Activated CD4-positive, alpha-beta memory T cell treated with anti-CD3 and anti-CD28 coated beads for 36 hours (primary cell): Measurements from ENCODE around the gene SMPD3. TPM values are rescaled to one million over a fixed set of nuclear protein-coding genes. Genes with fewer than 3 reads are reported as not detected.
A peak's percentile ranks its signal among the peaks of the same experiment; 100 is the strongest.

ENCODE experiments used
- CTCF ChIA-PET: fragments of 350-600 bp; sonication (Branson Sonifier 250); formaldehyde crosslinking; loops from one replicate; lab custom pipeline; 2021; ENCODE audit warnings: antibody characterized with exemption, inconsistent platforms; lab: Charles Lee
- POLR2A ChIA-PET: fragments of 350-600 bp; sonication (Branson Sonifier 250); formaldehyde crosslinking; loops from one replicate; lab custom pipeline; 2021; ENCODE audit warnings: antibody characterized with exemption; lab: Charles Lee
- DNase-seq: peaks from one replicate; pipeline ENCODE4 v3.0.0-alpha.2; 2020
- H3K27ac Mint-ChIP-seq: one replicate; pipeline ENCODE4 v1.8.0; 2021; ENCODE audit warnings: mixed read lengths
- H3K27me3 Mint-ChIP-seq: one replicate; pipeline ENCODE4 v1.8.0; 2021; ENCODE audit warnings: mixed read lengths
- H3K36me3 Mint-ChIP-seq: one replicate; pipeline ENCODE4 v1.8.0; 2021; ENCODE audit warnings: mixed read lengths
- H3K4me1 Mint-ChIP-seq: one replicate; pipeline ENCODE4 v1.8.0; 2021; ENCODE audit warnings: low read depth, mixed read lengths
- H3K4me3 Mint-ChIP-seq: one replicate; pipeline ENCODE4 v1.8.0; 2021; ENCODE audit warnings: mild to moderate bottlenecking, mixed read lengths
- H3K9me3 Mint-ChIP-seq: one replicate; pipeline ENCODE4 v1.8.0; 2021; ENCODE audit warnings: mixed read lengths
- intact Hi-C: fragments of 100-400 bp; cut with micrococcal nuclease; formaldehyde crosslinking; loops from one replicate; pipeline ENCODE4 v1.15.1; 2023
- total RNA-seq, 2 experiments: library from RNA; stranded (reverse); gene quantifications; one replicate each; pipeline ENCODE4 v1.2.3, GENCODE V29; 2021

SMPD3 gene
- total RNA-seq, 2 experiments from 2014 or later = 0.07 to 0.12 TPM

DNA sequence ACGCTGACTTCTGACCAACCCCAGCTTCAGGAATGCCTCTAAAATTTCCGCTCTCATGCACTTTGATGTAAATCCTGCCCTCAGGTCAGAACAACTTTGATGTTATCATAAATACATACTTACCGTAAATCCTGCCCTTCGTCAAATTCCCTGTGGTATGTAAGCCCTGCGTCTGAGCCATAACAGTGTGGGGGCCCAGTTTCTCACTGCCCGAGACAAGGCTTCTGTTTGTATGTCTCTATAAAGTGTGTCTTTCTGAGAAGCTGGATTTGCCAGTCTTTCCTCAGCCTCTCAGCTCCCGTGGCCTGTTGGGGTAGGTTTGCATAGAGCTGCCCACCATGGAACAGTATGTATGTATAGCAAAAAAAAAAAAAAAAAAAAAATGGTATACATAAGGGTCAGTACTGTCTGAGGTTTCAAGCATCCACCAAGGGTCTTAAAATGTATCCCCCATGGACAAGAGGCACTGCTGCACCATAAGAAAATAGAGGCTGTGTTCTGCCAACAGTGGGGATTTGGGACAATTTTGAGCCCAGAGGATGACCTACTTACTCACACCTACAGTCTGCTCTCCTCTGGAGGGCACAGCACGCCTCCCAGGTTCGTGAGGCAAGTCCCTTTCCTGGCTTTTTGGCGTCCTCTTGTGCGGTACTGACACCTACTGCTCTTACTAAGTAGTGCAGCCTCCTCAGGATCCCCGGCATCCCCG lies 120.0 kb downstream of the SMPD3 start:
- intact Hi-C loops = loop anchor here (1.0 kb wide), 1 partner anchor 67 kb away; no protein-coding TSS in a partner anchor
- Mint-ChIP-seq H3K27me3 (no peaks in the 10 kb centered on the region), H3K36me3 (peaks cover 24% of the 10 kb centered on the region), H3K27ac (no peak overlapping the region), H3K4me1 (peaks cover 19% of the 10 kb centered on the region), H3K9me3 (no peaks in the 10 kb centered on the region), H3K4me3 (no peak overlapping the region)
- peak; percentile 86 for DNase-seq
- POLR2A ChIA-PET = interaction anchor here (0.7 to 3.1 kb wide), 5 partner anchors 17 to 83 kb away, joined by 3 to 19 read pairs (median 4); partner anchors contain the start of genes PLA2G15, PRMT7, SLC7A6 and SLC7A6OS
- CTCF ChIA-PET = interaction anchor here (0.6 to 20.2 kb wide), 31 partner anchors 8 to 305 kb away, joined by 3 to 571 read pairs (median 4); partner anchors contain the start of genes DDX28, DUS2, PLA2G15 and PRMT7

DNA sequence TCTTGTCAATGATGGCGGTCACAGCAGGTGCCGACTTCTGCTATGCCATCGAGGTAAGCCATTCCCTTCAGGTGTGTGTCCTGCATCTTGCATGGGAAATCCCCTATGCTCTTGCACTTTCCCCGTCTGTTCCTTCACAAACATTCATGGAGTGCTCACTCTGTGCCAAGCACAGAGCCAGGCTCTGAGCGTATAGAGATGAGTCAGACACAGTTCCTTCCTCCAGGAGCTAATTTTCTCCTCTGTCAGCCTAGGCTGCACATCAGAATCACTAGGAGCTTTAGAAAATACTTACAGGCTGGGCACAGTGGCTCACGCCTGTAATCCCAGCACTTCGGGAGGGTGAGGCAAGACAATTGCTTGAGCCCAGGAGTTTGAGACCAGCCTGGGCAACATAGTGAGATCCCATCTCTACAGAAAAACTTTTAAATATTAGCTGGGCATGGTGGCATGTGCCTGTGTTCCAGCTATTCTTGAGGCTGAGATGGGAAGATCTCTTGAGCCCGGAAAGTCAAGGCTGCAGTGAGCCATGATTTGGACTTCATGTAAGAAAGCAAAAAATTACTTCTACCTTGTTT lies 123.4 kb downstream of the SMPD3 start:
- Mint-ChIP-seq H3K36me3 (peaks cover 19% of the 10 kb centered on the region), H3K4me1 (peaks cover 12% of the 10 kb centered on the region), H3K27ac (no peak overlapping the region), H3K9me3 (no peaks in the 10 kb centered on the region), H3K27me3 (no peaks in the 10 kb centered on the region), H3K4me3 (no peak overlapping the region)
- DNase-seq = no peak
- intact Hi-C loops = no loop called here
- POLR2A ChIA-PET = interaction anchor here (0.5 kb wide), 1 partner anchor 54 kb away, joined by 3 read pairs; no protein-coding TSS in a partner anchor
- CTCF ChIA-PET = interaction anchor here (0.6 to 20.2 kb wide), 3 partner anchors 14 to 65 kb away, joined by 3 to 571 read pairs (median 5); partner anchors contain the start of genes PRMT7, SLC7A6 and SLC7A6OS

DNA sequence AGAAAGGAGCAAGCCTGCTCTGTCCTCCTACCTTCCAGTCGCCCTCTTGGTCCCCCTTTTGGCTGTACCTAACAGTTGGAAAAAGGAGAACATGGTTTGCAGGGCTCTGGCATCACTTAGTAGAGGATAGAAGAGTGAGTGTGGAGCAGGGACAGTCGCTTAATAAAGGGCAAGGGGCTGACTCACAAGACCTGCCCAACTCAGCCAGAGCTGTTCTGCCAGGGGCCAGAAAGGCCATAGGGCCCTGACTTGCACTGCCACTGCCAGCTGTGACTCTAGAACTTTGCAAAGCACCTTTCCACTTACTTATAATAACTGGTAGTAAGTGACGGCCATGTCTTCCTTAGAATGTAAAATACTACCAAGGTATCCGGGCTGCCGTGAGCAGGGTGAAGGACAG lies 124.0 kb downstream of the SMPD3 start:
- Mint-ChIP-seq H3K4me1 (peaks cover 17% of the 10 kb centered on the region), H3K4me3 (no peak overlapping the region), H3K27ac (no peak overlapping the region), H3K36me3 (peaks cover 22% of the 10 kb centered on the region), H3K27me3 (no peaks in the 10 kb centered on the region), H3K9me3 (no peaks in the 10 kb centered on the region)
- ChIA-PET CTCF (interaction anchor here (0.6 to 20.2 kb wide), 4 partner anchors 13 to 548 kb away, joined by 3 to 571 read pairs (median 4); partner anchors contain the start of genes PRMT7, SLC7A6 and SLC7A6OS), POLR2A (no interaction called here)
- intact Hi-C loops = no loop called here
- DNase-seq = no peak

DNA sequence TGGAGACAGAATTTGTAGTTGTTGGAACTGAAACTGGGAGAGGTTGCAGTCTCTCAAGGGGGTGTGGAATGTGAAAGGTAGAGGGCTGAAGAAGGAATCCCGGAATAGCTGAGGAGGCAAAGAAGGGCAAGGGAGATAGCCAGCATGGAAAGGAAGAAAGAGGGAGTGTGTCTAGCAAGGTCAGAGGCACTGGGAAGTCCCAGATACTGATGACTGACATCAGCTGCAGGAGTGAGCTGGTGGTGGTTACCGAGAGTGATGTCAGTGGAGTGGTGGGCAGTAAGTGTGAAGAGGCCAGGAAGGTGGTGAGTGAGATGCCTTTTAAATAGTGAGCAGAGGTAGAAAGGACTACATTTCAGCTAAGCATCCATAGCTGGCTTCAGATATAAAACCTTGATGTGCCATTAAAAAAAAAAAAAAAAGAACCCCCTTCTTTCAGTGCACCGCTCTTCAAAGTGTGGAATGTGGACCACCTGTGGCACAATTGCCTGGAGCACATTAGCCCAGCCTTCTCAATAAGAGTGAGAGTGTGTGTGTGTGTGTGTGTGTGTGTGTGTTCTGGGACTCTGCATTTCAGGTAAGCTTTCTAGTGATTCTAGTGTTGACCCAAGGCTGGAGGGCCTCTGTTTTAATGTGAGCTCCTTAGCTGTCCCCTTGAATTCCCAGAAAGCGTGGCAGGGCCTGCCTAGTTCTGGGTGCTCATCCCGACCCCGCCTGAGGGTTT lies 129.0 kb downstream of the SMPD3 start:
- DNase-seq = peak; percentile 83
- CTCF ChIA-PET = interaction anchor here (0.5 to 20.2 kb wide), 8 partner anchors 8 to 756 kb away, joined by 3 to 571 read pairs (median 4); partner anchors contain the start of genes PRMT7, SLC7A6 and SLC7A6OS
- peaks cover 25% of the 10 kb centered on the region for H3K4me1 Mint-ChIP-seq
- POLR2A ChIA-PET = interaction anchor here (0.5 kb wide), 1 partner anchor 175 kb away, joined by 4 read pairs; no protein-coding TSS in a partner anchor
- intact Hi-C loops = loop anchor here (1.0 kb wide), 1 partner anchor 8 kb away; the partner anchor contains the start of gene PRMT7
- H3K4me3 Mint-ChIP-seq = no peak overlapping the region
- H3K9me3 Mint-ChIP-seq = no peaks in the 10 kb centered on the region
- H3K27me3 Mint-ChIP-seq = no peaks in the 10 kb centered on the region
- peak overlapping the region; percentile 73 for H3K27ac Mint-ChIP-seq
- peaks cover 31% of the 10 kb centered on the region for H3K36me3 Mint-ChIP-seq

DNA sequence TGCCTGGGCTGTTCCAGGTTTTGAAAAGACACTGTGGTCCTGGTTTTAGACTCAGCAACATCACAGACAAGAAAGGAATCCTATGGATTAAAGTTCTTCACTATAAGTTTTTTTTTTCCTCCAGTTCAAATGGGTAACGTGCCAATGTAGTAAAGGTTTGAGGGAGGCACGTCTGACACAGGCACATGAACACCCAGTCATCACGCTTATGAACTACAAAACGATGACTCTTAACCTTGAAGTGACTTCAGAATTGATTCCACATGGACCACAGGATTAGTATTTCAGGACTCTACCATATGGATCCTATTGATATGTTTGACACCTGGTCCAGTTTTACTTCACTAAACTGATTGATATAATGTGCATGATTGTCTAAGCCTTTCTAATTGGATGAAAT lies 135.2 kb downstream of the SMPD3 start:
- no peak overlapping the region for H3K27ac Mint-ChIP-seq
- H3K4me3 Mint-ChIP-seq = no peak overlapping the region
- H3K36me3 Mint-ChIP-seq = peaks cover 29% of the 10 kb centered on the region
- POLR2A ChIA-PET = no interaction called here
- H3K9me3 Mint-ChIP-seq = no peaks in the 10 kb centered on the region
- no peak for DNase-seq
- peaks cover 44% of the 10 kb centered on the region for H3K4me1 Mint-ChIP-seq
- intact Hi-C loops = no loop called here
- no peaks in the 10 kb centered on the region for H3K27me3 Mint-ChIP-seq
- CTCF ChIA-PET = interaction anchor here (1.0 kb wide), 1 partner anchor 52 kb away, joined by 4 read pairs; no protein-coding TSS in a partner anchor

DNA sequence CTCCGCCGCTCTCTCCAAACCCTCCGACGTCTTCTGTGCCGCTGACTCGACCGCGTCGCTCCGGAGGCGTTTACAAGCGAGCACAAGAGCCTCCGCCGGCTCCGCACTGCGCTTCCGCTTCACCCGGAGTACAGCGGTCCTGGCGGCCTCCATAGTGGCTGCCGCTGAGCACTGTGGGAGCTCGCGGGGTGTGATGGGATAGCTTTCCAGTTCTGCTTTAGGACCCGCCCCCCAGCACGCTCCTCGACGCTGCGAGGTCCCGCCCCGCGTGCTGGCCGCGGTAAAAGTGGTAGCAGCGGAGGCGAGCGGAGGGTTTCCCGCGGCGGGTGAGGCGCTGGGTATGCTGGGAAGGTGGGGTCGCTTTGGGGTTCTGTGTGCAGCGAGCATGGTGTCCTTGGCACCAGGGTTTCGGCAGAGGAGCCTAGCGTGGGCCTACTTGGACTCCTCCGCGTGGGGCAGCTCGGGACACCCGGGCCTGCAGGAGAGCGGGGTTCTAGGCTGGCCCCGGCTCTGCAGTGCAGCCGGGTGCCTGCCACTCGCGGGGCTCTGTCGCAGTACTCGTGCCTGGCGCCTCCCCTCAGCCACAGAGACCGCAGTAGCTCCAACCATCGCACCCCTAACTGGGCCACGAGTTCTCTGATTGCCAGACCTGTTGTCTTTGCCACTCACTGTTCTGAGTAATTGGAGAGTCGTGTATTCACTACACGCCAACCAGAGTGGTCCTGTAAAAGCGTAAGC lies 137.4 kb downstream of the SMPD3 start, which contains the start of the genes PRMT7 and SLC7A6OS:
Gene PRMT7 (plus strand): TSS at position 246 of the 738 bp plus-strand sequence. CDS start 4,961 bp downstream, outside the sequence.
Gene SLC7A6OS (minus strand): TSS at position 173 of the 738 bp plus-strand sequence. CDS start 20 bp downstream, at position 153.
- POLR2A ChIA-PET = interaction anchor here (0.7 to 2.4 kb wide), 18 partner anchors 10 to 819 kb away, joined by 3 to 45 read pairs (median 4); partner anchors contain the start of gene SLC7A6
- H3K36me3 Mint-ChIP-seq = peaks cover 30% of the 10 kb centered on the region

DNA sequence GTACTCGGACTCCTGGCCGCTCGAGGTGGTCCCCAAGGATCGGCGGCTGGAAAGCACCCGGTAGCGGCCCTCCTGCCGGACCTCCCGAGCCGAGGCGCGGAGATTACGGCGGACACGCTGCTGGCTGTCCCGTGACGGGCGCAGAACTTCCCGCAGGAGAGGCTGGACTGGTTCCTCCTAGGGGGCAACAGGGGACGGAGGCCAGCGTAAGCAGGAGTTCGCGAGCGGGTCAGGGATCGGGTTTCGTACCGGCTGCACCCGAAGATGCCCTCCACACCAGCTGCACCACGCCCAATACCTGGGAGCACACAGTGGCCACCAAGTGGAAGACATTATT lies 137.9 kb downstream of the SMPD3 start:
- POLR2A ChIA-PET = interaction anchor here (0.7 to 2.4 kb wide), 13 partner anchors 11 to 55 kb away, joined by 3 to 45 read pairs (median 5); partner anchors contain the start of gene SLC7A6
- no peak for DNase-seq
- Mint-ChIP-seq H3K36me3 (peaks cover 26% of the 10 kb centered on the region), H3K27ac (peak overlapping the region; percentile 93), H3K4me1 (peaks cover 49% of the 10 kb centered on the region), H3K9me3 (no peaks in the 10 kb centered on the region), H3K27me3 (no peaks in the 10 kb centered on the region), H3K4me3 (peak overlapping the region; percentile 89)
- intact Hi-C loops = loop anchor here (1.0 to 2.0 kb wide), 4 partner anchors 21 to 226 kb away; partner anchors contain the start of genes NFATC3 and PLA2G15
- CTCF ChIA-PET = interaction anchor here (0.6 to 4.1 kb wide), 14 partner anchors 10 to 210 kb away, joined by 3 to 106 read pairs (median 5); partner anchors contain the start of gene SLC7A6

More for the DNA sequence above, 137.4 kb downstream of the SMPD3 start, which contains the start of the genes PRMT7 and SLC7A6OS:
- Mint-ChIP-seq H3K27ac (peak within 1 kb of the TSS; percentile 93), H3K4me1 (peaks cover 52% of the 10 kb centered on the region), H3K9me3 (no peaks in the 10 kb centered on the region), H3K27me3 (no peaks in the 10 kb centered on the region), H3K4me3 (peak within 1 kb of the TSS; percentile 89)
- peak; percentile 96 for DNase-seq
- CTCF ChIA-PET = interaction anchor here (0.6 to 4.1 kb wide), 14 partner anchors 9 to 210 kb away, joined by 3 to 106 read pairs (median 5); partner anchors contain the start of gene SLC7A6
- intact Hi-C loops = loop anchor here (1.0 to 2.0 kb wide), 5 partner anchors 8 to 226 kb away; partner anchors contain the start of genes NFATC3 and PLA2G15

DNA sequence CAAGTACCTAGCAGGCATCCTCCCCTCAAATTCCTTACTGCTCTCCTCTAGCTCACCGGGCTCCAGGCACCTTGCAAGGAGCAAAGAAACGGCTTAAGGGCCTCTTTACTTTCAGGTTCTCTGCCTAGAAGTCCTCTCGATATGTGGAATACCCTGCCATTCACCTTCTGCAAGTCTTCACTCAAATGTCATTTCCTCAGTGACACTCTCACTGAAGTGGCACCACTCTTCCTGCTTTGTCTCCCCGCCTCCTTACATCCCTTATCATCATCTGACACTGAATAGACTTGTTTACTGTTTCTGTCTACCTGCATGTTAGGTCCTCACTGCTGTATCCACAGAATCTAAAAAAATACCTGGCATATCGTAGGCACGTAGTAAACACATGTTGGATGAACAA lies 138.5 kb downstream of the SMPD3 start:
- Mint-ChIP-seq H3K4me1 (peaks cover 46% of the 10 kb centered on the region), H3K27me3 (no peaks in the 10 kb centered on the region), H3K9me3 (no peaks in the 10 kb centered on the region), H3K27ac (peak overlapping the region; percentile 93), H3K36me3 (peaks cover 27% of the 10 kb centered on the region), H3K4me3 (peak overlapping the region; percentile 89)
- CTCF ChIA-PET = interaction anchor here (4.1 kb wide), 1 partner anchor 47 kb away, joined by 106 read pairs; the partner anchor contains the start of gene SLC7A6
- no peak for DNase-seq
- intact Hi-C loops = loop anchor here (1.0 to 2.0 kb wide), 4 partner anchors 20 to 225 kb away; partner anchors contain the start of genes NFATC3 and PLA2G15
- POLR2A ChIA-PET = interaction anchor here (0.9 kb wide), 1 partner anchor 10 kb away, joined by 6 read pairs; no protein-coding TSS in a partner anchor
